ENCODE results near the gene ZNF37A. TPM values are rescaled to one million over a fixed set of nuclear protein-coding genes. Genes with fewer than 3 reads are reported as not detected.

The ZNF37A gene
- total and polyA plus RNA-seq, 2 experiments from 2014 or later: 8.7 to 12.2 TPM

GRCh38 chr10:38146579-38147333 lies 52.6 kb downstream of the ZNF37A start:
- H3K79me2 ChIP-seq (replicated peaks; ENCODE audit: insufficient read depth): no peaks in the 10 kb centered on the region
- peaks cover 6% of the 10 kb centered on the region for H3K27me3 Mint-ChIP-seq (ENCODE audit: insufficient read depth, low read depth, poor library complexity)
- H2AFZ ChIP-seq: no peak overlapping the region
- no peaks in the 10 kb centered on the region for H3K4me1 Mint-ChIP-seq
- ATAC-seq (no peak), DNase-seq (ENCODE audit: low spot score) (no peak)
- H3K4me3 ChIP-seq: no peak overlapping the region
- TF ChIP-seq NANOG (IDR thresholded peaks at IDR 0.05; ENCODE audit: borderline replicate concordance) (no peak), REST (IDR thresholded peaks at IDR 0.05; ENCODE audit: unreplicated experiment) (no peak), EZH2phosphoT487 (IDR thresholded peaks at IDR 0.05; ENCODE audit: unreplicated experiment) (no peak), ZNF331 (CRISPR knock-in tag; IDR thresholded peaks at IDR 0.05; ENCODE audit: low read depth) (no peak), ZNF114 (CRISPR knock-in tag; IDR thresholded peaks at IDR 0.05) (no peak), JUNB (IDR thresholded peaks at IDR 0.05; ENCODE audit: unreplicated experiment) (no peak)
- TF ChIP-seq, protein P1, sequence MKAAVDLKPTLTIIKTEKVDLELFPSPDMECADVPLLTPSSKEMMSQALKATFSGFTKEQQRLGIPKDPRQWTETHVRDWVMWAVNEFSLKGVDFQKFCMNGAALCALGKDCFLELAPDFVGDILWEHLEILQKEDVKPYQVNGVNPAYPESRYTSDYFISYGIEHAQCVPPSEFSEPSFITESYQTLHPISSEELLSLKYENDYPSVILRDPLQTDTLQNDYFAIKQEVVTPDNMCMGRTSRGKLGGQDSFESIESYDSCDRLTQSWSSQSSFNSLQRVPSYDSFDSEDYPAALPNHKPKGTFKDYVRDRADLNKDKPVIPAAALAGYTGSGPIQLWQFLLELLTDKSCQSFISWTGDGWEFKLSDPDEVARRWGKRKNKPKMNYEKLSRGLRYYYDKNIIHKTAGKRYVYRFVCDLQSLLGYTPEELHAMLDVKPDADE (IDR thresholded peaks at IDR 0.05): no peak
- TF ChIP-seq, protein P2, sequence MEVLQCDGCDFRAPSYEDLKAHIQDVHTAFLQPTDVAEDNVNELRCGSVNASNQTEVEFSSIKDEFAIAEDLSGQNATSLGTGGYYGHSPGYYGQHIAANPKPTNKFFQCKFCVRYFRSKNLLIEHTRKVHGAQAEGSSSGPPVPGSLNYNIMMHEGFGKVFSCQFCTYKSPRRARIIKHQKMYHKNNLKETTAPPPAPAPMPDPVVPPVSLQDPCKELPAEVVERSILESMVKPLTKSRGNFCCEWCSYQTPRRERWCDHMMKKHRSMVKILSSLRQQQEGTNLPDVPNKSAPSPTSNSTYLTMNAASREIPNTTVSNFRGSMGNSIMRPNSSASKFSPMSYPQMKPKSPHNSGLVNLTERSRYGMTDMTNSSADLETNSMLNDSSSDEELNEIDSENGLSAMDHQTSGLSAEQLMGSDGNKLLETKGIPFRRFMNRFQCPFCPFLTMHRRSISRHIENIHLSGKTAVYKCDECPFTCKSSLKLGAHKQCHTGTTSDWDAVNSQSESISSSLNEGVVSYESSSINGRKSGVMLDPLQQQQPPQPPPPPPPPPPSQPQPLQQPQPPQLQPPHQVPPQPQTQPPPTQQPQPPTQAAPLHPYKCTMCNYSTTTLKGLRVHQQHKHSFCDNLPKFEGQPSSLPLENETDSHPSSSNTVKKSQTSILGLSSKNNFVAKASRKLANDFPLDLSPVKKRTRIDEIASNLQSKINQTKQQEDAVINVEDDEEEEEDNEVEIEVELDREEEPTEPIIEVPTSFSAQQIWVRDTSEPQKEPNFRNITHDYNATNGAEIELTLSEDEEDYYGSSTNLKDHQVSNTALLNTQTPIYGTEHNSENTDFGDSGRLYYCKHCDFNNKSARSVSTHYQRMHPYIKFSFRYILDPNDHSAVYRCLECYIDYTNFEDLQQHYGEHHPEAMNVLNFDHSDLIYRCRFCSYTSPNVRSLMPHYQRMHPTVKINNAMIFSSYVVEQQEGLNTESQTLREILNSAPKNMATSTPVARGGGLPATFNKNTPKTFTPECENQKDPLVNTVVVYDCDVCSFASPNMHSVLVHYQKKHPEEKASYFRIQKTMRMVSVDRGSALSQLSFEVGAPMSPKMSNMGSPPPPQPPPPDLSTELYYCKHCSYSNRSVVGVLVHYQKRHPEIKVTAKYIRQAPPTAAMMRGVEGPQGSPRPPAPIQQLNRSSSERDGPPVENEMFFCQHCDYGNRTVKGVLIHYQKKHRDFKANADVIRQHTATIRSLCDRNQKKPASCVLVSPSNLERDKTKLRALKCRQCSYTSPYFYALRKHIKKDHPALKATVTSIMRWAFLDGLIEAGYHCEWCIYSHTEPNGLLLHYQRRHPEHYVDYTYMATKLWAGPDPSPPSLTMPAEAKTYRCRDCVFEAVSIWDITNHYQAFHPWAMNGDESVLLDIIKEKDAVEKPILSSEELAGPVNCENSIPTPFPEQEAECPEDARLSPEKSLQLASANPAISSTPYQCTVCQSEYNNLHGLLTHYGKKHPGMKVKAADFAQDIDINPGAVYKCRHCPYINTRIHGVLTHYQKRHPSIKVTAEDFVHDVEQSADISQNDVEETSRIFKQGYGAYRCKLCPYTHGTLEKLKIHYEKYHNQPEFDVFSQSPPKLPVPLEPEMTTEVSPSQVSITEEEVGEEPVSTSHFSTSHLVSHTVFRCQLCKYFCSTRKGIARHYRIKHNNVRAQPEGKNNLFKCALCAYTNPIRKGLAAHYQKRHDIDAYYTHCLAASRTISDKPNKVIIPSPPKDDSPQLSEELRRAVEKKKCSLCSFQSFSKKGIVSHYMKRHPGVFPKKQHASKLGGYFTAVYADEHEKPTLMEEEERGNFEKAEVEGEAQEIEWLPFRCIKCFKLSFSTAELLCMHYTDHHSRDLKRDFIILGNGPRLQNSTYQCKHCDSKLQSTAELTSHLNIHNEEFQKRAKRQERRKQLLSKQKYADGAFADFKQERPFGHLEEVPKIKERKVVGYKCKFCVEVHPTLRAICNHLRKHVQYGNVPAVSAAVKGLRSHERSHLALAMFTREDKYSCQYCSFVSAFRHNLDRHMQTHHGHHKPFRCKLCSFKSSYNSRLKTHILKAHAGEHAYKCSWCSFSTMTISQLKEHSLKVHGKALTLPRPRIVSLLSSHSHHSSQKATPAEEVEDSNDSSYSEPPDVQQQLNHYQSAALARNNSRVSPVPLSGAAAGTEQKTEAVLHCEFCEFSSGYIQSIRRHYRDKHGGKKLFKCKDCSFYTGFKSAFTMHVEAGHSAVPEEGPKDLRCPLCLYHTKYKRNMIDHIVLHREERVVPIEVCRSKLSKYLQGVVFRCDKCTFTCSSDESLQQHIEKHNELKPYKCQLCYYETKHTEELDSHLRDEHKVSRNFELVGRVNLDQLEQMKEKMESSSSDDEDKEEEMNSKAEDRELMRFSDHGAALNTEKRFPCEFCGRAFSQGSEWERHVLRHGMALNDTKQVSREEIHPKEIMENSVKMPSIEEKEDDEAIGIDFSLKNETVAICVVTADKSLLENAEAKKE (CRISPR knock-in tag; IDR thresholded peaks at IDR 0.05): no peak
- H3K4me1 ChIP-seq (ENCODE audit: insufficient read depth): no peaks in the 10 kb centered on the region
- H3K36me3 ChIP-seq (ENCODE audit: insufficient read depth): peaks cover 5% of the 10 kb centered on the region; the same call in 1 of the 2 replicates
- H3K36me3 Mint-ChIP-seq (ENCODE audit: low read depth): peaks cover 50% of the 10 kb centered on the region
- H3K27ac ChIP-seq (ENCODE audit: low read depth): no peak overlapping the region
- no peak overlapping the region for H3K4me3 Mint-ChIP-seq
- H3K4me2 ChIP-seq: no peak overlapping the region
- H3K9me3 Mint-ChIP-seq: peaks cover 93% of the 10 kb centered on the region
- H3K9me2 ChIP-seq (ENCODE audit: insufficient read depth): no peaks in the 10 kb centered on the region
- H3K27ac Mint-ChIP-seq: no peak overlapping the region
- H4K20me1 ChIP-seq (replicated peaks; ENCODE audit: insufficient read depth): no peaks in the 10 kb centered on the region
- H3K27me3 ChIP-seq (ENCODE audit: insufficient read depth): no peaks in the 10 kb centered on the region
- no peaks in the 10 kb centered on the region for H3F3A ChIP-seq (replicated peaks; ENCODE audit: low read depth)

Measured in GM23338 (cell line).